GM19099 (cell line): ENCODE measurements around the gene BBLN.

Experiments
- POLR2A ChIP-seq: IDR thresholded peaks from 3 replicates; pipeline ENCODE4 v1.6.1; 2011; ENCODE audit warnings: low read depth; ENCODE audit not compliant: insufficient read length; ENCODE audit errors: extremely low read depth

The BBLN gene

DNA sequence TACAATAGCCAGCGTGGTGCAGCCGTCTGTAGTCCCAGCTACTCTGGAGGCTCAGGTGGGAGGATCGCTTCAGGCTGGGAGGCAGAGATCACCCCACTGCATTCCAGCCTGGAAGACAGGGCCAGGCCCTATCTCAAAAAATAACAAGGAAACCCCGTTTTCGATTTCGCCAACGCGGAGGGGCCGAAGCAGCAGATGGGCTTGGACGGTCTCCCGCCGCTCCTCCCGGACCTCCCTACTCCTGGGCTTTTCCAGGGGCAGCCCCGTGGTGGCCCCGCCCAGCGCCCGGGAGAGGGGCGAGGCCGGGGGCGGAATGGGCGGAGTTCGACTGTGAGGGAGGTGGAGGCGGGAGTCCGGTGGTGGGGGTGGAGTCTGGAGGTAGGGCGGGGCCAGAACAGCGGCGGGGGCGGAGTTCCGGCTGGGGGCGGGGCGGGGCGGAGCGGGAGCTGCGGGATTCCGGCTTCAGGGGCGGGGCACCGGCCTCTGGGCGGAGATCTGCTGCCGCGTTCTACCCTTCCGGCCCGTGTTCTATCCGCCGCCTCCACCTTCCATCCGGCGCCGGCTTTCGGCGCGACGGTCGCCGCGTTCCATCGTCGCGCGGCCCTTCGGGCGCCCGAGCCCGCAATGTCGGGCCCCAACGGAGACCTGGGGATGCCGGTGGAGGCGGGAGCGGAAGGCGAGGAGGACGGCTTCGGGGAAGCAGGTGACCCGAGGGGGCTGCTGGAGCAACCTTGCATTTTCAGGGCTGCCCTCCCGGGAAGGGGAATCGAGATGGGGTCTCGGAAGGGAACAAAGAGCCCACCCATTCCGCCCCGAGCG, at the start of gene BBLN:
TSS of gene BBLN (plus strand) at position 482 of the 819 bp plus-strand sequence. CDS start at position 625, 143 bp downstream.
- peak; percentile 96 for TF ChIP-seq POLR2A

DNA sequence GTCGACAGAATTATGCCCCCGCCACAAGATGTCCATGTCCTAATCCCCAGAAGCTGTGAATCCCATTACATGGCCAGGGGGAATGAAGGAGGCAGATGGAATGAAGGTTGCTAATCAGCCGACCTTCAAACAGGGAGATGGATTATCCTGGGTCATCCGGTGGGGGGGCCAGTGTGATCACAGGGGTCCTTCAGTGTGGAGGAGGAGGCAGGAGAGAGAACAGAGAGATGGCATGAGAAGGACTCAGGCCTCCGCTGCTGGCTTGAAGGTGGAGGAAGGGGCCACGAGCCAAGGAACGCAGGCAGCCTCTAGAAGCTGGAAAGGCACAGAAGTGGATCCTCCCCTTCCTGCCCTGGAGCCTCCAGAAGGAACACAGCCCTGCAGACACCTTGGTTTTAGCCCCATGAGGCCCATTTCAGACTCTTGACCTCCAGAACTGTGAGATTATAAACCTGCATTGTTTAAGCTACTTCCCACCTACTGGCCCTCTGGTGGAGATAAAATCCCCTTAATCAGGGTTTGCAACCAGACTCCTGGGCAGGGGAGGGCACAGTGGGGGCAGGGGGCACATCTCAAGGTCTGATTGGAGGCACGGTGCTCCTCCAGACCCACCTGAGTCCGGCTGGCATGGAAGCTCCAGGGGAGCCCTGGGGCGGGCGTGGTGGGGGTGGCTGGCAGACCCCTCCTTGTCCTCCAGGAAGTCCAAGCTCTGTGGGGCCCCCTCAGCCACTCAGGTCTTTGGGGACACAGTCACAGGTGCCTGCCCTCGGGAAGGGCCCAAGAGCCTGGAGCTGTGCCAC, 46.3 kb upstream of the BBLN start:
- TF ChIP-seq POLR2A, result no peak

DNA sequence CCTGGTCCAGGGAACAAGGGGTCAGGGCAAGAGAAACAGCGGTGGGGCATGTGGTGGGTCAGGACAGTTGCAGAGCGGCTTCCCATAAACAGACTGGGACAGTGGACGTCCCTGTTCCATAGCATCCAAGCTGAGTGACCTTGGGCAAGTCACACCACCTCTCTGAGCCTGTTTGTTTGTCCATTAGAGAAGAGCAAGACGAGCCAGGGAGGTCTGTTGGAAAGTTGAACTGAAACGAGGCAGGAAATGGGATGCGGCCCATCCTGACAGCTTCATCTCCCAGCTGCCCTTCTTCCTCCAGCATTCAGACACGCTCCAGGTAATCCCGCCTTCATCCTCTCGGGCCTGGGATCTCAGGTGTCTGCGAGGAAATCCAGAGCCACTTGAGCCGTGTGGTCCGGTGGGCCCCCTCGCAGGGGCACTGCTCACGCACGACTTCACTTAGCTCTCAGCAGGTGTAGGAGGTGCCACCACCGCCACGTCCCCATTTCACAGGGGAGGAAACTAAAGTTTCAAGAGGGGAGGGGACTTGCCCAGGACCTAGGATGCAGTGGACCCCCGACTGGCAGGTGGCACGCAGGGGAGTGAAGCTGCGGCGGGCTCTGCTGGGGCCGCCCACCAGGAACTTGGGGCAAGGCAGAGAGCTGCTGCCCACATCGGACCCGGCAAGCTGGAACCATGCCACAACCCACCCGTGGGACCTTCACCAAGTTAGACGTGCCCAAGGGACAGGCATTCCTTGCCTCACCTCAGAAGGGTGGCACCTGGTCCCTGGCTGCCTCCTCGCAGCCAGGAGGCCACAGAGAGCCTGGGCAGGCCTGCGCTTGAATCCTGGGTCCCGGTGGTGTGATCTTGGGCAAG, 45.5 kb upstream of the BBLN start:
- TF ChIP-seq POLR2A, result no peak

DNA sequence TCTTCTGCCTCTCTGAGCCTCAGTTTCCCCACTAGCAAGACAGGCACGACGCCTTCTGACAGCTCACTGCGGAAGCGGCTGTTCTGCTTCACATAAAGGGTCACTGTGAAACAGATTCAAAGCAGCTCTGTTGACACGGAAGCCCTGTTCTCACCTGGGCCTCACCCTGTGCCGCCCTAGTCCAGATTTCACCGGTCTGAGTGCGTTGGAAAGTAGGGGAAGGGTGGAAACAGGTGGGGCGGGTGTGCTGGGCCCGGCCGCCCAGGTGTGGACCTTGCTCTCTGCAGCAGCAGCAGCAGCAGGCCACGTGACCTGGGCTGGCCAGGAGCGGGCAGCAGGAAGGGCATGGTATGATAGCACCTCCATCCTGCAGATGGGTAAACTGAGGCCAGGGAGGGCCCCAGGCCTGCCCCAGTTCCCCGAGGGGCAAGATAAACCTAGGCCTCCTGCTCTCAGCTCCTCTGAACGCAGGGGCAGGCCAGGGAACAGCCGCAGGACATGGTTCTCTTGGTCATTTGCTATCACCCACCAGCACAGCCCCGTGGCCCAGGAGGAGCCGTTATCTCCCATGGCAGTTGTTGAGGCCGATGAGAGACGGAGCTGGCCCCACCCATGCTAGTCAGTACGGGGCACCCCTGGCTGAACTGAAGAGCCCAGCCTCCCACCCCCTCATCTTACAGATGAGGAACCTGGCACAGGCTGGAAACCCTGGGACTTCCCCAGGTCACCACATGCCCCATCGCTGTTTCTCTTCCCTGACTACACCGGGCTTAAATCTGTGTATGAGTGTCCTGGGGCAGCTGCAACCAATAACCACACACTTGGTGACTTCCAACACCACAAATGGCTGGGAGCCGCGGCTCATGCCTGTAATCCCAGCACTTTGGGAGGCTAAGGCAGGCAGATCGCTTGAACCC, 44.6 kb upstream of the BBLN start:
- no peak for TF ChIP-seq POLR2A

DNA sequence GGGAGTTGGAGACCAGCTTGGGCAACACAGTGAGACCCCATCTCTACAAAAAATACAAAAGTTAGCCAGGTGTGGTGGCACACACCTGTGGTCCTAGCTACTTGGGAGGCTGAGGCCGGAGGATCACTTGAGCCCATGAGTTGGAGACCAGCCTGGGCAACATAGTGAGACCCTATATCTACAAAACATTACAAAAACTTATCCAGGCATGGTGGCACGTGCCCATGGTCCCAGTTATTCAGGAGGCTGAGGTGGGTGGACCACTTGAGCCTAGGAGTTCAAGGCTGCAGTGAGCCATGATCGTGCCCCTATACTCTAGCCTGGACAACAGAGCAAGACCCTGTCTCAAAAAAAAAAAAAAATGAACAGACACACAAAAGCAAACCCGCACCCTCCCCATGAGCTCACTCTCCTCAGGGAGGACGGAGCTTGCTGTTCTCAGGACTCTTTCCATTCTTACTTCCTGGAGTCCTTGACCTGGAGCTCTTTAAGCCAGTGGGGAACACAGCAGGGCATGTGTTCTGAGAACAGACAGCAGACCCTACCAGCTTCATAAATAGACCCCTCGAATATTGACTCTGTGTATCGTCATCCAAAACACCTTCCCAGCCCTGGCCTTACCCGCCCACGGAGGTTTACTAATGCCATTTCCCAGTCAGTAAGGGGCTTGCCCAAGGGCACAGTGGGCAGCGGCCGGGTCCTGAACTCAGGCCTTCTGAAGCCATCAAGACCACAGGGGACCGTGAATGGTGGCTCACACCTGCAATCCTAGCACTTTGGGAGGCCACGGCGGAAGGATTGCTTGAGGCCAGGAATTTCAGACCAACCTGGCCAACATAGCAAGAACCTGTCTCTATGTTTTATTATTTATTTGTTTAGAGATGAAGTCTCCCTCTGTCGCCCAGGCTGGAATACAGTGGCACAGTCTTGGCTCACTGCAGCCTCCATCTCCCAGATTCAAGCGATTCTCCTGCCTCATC, 43.7 kb upstream of the BBLN start:
- TF ChIP-seq POLR2A, result no peak

GRCh38 chr9:128117613-128118471, 42.2 kb upstream of the BBLN start:
- TF ChIP-seq POLR2A, result no peak

DNA sequence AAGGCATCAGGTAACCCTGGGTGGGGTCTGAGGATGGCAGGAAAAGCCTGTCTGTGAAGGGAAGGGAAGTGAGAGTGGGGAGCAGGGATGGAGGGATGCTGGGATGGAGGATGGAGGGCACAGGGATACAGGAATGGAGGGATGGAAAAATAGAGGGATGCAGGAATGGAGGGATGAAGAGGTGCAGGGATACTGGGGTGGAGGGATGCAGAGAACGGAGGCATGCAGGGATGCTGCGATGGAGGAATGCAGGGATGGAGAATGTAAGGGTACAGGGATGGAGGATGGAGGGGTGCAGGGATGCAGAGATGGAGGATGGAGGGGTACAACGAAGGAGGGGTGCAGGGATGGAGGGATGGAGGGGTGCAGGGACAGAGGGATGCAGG, 41.6 kb upstream of the BBLN start:
- no peak for TF ChIP-seq POLR2A

GRCh38 chr9:128118971-128119665, 40.9 kb upstream of the BBLN start:
- no peak for TF ChIP-seq POLR2A

DNA sequence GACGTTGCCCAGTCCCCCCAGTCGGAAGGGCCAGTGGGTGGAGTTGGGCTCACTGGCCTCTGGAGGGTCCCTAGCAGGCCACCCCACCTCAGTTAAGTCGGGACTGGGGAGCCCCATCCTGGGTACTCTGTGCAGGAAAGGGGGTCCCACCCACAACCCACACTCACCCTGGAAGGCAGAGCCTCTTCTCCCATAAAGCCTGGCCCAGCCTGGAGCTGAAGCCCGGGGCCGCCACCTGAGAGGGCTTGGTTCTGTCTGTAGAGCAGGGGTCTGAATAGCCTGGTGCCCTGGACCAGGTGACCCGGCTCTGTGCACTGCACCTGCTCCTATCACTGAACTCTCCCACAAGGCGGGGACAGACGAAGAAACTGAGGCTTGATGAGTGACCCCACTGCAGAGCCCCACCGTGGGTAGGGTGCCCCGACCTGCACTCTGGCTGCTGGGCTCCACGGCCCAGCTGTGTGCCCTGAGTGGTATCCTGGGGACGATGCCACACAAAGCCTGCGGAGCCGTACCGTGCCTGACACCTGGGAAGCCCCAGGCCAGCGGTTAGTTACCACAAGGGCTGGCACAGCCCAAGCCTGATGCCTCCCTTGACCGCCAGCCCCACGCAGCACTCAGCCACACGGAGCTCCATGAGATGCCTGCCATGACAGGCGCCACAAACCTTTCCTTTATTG, 39.9 kb upstream of the BBLN start:
- TF ChIP-seq POLR2A, result no peak

- no peak for TF ChIP-seq POLR2A
Measured at GRCh38 chr9:128120741-128121465, 39.2 kb upstream of the BBLN start.
